Tongue (tissue), 2 donors: ENCODE data around the gene CDH12. TPM values are rescaled to one million over a fixed set of nuclear protein-coding genes. Genes with fewer than 3 reads are reported as not detected.
A peak's percentile ranks its signal among the peaks of the same experiment; 100 is the strongest.
"Not testable (repeated sequence)": the region's sequence is repeated elsewhere in the genome, so short reads cannot be mapped to it uniquely, and the experiment has no call there.

Source experiments
- DNase-seq: peaks from one replicate; pipeline ENCODE4 v3.0.0-alpha.2; 2015
- total RNA-seq: library from RNA; depleted of rRNA; stranded (reverse); fragments of >200 nt; gene quantifications from one replicate; pipeline ENCODE4 v1.2.3, GENCODE V29; 2014

The CDH12 gene
- total RNA-seq, 1 donor from 2014 or later = 0.72 TPM

DNA sequence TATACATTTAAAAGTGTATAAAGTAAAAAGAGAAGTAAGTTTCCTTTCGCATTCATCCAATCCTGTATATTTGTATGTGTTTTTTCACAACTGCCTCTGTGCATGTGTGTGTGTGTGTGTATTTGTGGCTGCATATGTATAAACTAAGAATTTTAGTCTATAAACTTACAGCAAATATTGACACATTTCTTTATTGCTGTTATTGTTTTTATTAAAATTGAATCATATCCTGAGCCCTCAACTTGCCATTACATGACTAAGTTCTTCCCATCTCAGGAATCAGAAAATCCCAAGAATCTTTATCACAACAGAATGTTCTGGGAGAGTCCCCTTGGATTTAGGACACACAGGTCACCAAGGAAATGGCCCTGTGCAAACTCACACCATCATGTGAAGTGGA lies 712.7 kb downstream of the CDH12 start:
- not testable (repeated sequence) for DNase-seq

DNA sequence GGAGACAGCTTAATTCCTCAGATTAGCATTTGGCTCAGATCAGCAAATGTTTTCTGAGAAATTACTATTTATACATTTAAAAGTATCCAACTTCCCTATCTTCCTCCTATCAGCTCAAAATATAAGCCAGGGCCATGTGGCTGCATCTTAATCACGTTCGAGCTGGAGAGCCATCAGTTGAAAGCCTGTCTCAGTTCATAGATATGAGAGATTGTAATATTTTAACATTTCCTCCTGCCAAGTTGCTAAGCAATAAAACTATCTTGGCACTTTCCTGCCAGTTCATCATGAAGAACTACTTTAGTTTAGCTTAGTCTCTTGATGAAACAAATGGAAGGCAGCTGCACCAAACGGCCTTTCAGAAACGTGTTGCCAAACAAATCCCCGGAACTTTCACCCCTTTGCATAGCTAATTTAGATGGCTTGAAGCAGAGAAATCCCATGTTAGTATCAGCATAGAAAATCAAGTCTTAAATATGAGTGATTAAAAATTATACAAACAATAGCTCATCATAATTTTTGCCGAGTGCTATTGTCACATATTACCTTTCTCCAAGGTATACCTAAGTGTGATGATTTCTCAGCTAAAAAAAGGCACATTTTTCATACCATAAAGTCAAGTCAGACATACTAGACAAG lies 713.4 kb downstream of the CDH12 start:
- peak; percentile 10 for DNase-seq

DNA sequence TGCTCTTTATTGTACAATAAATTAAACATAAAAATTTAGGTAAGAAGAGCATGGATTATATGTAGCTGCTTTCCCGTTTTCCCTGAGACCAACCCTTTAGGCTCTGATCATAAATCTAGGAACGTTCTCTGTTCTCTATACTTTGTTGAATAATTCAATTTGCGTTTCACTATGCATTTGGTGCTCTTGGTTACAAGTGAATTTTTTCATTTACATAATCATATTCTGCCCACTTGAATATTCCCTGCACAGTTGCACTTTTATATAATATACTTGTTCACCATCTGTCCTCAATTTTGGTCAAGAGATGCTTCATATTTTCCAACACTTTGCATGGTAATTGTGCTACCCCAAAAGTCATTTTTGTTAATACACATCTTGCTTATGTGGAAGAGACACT lies 741.8 kb downstream of the CDH12 start:
- no peak for DNase-seq

DNA sequence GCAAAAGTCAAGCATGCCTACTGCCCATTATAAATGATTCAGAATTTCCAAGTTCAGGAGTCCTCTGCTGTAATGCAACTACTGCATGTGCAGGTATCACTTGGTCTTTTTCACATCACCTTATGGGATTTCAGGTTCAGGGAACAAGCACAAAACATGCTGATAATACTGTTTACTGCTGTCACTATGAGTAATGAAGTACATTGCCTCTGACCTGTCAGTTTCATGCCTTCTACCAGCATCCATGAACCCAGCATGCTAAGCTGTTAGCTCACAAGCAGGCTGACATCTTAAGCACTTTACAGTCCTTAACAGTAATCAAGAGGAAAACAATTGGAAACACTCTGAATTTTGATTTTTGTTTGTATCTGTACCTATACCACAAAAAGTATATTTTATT lies 743.8 kb downstream of the CDH12 start:
- no peak for DNase-seq

DNA sequence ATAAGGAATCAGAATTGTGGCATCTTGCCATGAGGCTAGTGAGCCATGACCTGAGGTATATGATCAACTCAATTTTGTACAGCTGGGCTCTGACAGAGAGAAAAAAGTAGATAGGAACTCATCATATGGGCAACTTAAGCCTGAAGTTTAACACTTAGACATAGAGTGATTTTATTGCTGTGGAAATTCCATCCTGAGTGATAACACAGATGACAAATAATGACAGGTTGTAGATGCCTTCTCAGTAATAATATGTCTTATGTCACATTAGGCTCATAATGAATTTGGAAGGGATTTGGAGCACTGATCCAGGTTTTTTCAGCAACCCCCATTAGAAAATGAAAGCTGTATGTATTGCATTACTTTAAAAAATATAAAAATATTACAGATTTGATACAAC lies 744.6 kb downstream of the CDH12 start:
- no peak for DNase-seq

DNA sequence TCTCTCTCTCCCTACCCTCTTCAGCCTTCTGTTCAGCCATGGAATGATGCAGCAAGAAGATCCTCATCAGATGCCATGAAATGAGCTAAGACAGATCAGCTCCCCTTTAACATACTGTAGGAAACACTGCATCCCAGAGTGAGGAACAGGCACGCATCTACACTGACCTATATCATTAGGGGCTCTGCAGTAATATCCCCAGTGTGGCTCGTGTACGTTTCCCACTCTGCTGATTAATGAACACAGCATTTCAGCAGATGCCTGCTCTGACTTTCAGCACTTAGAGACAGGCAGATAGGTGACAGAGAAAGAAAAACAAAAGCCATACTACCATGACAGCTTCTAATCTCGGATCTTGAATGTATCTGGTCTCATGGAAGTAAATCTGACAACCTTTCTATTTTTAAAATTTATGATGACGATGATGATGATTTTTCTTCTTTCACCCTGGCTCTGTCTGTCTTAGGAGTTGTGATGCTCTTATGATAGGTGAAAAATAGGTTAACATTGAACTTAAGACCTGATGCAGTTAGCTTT lies 750.3 kb downstream of the CDH12 start:
- DNase-seq = no peak

DNA sequence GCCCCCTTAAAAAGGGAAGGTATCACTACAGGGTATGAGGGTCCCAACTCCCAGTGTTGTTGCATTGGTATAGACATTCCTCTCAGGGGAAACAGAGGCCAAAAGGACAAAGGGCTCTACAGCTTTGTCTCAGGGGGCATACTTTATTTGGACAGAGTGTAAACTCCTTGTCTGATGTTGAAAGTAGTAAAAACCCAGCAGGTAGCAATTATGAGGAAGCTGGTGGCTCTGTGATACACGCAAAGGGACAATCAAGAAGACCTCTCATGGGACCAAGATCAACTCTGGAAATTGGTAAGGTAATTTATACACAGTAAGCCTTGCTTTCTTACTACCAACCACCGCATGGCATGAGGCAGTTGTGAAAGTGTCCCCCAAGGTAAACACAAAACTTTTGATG lies 764.6 kb downstream of the CDH12 start:
- DNase-seq = no peak

DNA sequence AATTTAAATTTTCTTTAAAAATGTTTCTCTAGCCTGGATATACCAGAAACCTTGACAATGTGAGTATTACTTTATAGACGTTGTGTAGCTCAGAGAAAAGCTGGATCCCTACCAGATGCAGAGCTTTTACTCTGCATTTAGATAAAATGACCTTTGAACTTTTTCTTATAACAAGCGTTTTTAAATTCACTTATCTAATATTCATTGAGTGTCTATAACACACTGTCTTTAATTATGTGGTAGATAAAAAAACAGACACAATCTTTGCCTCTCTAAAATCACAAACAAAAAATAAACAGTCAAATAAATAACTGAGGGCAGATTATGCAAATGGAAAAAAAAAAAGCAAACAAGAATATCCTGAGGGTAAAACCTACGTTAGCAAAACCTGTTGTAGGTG lies 773.6 kb downstream of the CDH12 start:
- no peak for DNase-seq

DNA sequence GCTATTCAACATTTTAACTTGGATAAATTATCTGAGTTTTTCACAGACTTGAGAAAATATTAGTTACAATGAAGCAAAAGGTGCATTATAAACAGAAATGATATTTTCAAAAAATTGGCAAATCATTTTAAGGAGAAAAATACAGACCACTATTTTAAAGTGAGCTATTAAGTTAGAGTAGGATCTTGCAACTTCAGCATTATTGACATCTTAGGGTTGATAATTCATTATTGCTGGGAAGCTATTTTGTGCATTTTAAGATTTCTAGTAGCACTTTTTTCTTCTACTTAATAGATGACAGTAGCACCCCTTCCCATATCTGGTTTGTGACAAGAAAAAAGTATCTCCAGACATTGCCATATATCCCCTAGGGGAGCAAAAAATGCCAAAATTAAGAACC lies 774.1 kb downstream of the CDH12 start:
- no peak for DNase-seq

DNA sequence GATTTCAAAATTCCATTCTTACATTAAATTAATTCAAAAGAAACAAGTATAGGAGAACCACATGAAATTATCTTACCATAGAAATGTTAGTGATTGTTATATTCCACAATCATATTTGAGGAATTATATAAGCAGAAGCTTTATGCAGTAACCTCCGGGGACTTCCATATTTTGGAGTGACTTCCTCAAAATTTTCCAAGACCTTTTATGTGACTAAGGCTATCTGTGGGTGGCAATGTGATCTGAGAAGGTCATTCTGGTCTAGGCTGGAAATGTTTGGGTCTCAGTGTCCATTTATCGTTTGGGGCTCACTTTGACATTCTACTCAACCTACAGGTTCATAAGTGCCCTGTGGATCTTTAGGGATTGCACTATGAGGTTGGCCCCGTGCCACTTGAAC lies 776.6 kb downstream of the CDH12 start:
- no peak for DNase-seq

DNA sequence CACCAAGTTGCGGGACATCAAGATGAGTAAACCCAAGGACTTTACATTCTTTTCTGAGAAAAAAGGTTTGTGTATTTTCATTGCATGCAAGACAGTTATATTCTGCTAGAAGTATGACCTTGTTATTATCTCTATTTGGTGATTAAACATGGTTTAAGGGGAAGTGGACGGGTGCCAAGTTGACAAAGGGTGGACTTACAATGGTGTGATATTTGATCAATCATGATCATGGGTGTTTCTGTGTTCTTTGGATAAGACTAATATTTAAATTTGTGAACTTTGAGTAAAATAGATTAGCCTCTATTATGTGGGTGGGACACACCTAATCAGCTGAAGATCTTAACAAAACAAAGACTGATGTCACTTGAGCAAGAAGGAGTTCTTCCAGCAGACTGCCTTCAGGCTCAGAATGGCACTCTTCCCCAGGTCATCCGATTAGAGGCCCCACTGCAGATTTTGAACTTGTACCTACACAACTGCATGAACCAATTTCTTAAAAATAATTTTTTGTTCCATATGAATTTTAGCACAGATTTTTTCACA lies 782.9 kb downstream of the CDH12 start:
- DNase-seq = peak; percentile 14

DNA sequence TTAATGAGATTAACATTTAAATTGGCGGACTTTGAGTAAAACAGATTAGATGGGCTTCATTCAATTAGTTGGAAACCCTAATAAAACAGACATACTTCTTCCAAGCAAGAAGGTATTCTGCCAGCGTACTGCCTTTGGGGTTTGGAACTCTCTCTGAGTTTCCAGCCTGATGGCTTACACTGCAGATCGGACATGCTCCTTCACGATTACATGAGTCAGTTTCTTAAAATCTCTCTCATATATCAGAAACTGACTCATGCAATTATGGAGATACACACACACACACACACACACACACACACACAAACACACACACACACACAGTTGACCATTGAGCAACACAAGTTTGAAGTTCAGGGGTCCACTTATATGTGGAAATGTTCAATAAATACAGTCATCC lies 789.4 kb downstream of the CDH12 start:
- DNase-seq = no peak

DNA sequence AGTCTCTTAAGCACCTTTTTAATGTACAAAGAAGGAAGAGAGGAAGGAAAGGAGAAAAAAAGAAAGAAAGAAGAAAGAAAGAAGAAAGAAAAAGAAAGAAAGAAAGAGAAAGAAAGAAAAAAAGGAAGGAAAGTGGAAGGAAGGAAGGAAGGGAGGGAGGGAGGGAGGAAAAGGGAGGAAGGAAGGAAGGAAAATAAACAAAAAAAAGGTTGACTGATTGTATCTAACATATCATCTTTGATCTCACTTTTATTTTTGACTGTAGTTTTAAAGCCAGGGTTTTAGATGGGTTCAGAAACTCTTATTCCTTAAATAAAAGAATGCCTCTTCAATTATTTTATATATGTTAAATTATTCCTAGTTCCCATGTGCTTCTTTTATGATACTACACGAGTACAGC lies 794.5 kb downstream of the CDH12 start:
- no peak for DNase-seq

DNA sequence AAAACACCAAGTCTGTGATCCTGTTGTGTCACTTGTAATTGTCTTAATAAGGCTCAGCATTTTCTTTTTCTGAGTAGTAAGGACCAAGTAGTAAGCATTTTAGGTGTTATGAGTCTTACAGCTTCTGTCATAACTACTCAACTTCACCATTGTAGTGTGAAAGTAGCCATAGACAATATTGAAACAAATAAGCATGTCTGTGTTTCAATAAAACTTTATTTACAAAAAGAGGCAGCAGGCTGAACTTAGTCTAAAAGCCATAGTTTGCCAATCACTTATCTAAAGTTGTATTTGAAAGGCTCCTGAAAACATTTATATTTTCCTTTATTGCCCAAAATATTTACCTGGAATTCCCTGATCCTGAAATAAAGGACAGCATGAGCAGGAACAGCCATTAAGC lies 796.1 kb downstream of the CDH12 start:
- no peak for DNase-seq

DNA sequence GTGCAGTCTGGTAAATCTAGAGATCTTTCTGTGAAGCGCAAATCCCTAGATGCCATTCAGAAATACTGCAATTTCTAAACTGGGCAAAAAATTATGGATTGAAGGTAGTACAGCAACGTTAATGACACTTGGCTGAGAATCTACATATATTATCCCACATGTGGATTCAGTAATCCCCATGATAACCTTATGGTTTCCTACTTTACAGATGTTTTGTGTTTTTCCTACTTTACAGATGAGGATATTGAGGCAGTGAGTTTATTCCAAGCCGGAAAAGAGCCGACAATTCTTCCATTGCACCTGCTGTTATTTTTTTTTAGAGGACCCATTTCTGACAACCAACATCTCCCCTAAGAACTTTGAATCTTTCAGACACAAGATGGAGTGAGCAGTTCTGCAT lies 796.5 kb downstream of the CDH12 start:
- no peak for DNase-seq

DNA sequence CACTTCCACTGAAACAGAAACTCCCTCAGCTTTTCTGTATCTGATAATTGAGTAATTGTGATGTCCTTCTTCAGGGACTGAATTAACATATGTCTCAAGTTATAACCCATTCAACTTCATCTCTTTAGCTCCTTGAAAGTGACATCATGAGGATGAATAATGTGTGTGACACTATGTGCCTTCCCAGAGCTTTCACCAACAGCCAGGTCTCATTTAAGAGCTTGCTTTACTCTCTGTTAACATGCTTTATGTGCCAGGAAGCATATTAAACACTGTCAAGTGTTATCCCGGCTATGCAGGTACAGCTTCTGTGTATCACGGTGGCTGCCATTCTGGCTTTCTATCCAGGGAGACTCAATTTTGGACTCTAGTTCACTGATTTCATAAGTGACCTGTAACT lies 799.9 kb downstream of the CDH12 start:
- no peak for DNase-seq

DNA sequence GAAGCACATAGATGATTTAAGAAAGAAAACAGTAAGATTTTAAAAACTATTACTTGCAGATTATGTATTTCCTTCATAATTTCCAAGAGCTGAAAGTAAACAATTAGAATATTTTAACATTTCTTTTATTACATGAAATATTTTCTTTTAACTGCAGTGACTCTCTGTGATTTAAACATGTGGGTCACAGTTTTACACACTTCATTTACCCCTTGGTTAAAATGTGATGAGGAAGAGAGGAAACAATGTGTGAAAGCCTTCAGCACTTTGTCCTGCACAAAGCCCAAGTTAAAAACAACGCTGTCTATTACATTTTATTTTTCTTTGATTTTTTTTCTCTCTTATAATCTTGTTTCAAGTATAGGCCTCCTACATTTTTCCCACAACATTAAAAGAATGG lies 801.3 kb downstream of the CDH12 start:
- no peak for DNase-seq

DNA sequence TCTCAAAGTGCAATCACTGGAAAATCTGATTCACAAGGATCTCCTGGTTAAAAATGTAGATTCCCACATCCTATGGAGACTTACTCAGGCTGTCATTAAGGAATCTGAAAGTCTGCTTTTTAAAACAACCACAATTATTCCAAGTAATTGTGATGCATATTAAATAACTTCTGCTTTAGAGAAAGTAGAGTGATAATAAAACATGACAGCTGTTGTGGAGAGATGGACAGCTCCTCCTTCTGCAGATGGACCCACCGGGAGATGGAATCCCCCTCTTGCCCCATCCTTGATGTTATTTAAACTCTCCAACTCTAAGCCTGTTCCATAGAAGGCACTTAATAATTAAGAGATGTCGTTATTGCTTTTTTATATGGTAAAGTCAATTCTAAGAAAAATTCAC lies 802.2 kb downstream of the CDH12 start:
- no peak for DNase-seq

DNA sequence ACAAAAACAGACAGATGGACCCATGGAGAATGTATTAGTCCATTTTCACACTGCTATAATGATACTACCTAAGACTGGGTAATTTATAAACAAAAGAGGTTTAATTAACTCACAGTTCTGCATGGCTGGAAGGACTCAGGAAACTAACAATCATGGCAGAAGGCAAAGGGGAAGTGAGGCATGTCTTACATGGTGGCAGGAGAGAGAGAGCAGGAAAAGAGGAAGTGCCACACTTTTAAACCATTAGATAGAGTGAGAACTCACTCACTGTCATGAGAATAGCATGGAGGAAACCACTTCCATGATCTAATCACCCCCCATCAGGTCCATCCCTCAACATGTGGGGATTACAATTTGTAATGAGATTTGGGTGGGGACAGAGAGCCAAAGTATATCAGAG lies 808.9 kb downstream of the CDH12 start:
- DNase-seq = no peak

DNA sequence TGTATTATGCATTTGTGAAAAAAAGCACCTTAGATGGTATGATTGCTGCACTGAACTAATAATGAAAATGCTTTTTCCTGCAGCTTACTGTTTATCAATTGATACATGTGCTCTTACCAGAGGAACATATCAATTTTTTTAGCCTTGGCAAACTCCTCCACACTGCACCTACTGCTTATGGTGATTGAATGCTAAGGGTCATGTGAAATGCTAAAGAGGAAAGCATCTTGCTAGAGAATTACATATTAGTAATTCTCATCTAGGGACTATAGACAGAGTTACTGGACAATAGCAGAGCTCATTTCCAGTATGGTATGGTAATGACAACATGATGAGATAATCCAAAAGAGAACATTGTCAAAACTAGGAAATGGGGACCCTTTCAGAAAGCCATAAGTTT lies 817.1 kb downstream of the CDH12 start:
- no peak for DNase-seq

DNA sequence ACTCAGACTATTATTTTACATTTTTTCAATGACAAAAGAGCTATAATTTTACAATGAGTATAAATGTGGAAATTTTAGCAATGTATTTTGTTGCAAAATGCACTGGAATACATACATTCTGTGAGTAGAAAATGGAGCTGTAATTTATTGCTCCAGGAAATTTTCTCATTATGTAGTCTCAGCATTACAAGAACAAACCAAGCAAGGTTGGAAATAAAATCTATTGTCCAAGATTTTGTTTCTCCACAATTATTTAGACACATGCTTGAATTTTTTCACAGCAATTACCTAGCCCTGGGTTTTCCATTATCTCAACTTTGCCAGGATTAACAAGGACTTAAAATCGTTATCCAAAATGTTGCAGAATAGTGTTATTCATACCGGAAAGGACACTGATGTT lies 820.1 kb downstream of the CDH12 start:
- DNase-seq = no peak

DNA sequence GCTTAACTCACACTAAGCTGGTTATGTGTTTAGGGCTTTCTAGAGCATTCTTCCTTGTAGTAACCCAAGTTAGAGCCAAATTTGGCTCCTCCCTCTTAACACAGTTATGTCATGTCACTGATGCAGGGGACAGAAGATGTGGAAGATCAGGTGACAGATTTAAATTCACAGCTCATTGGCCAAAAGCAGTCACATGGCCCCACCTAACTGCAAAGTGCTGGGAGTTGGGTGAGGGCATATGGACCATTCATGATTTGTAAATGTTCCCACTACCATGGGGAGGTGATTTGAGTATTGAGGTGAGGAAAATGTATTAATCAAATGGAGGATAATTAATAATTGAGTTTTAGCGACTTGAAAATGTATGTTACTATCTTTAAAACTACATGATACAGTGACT lies 829.4 kb downstream of the CDH12 start:
- no peak for DNase-seq

DNA sequence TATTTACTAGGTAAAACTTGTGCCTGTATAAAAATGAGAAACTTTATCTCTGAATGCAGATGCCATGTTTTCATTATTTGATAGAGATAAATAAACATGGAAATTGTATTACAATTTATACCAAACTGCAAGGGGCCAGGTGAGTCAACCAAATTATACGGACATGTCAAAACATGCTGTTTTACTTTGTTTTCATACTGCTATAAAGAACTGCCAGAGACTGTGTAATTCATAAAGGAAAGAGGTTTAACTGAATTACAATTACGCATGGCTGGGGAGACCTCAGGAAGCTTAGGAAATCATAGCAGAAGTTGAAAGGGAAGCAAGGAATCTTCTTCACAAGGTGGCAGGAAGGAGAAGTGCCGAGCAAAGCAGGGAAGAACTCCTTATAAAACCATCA lies 840.3 kb downstream of the CDH12 start:
- not testable (repeated sequence) for DNase-seq

DNA sequence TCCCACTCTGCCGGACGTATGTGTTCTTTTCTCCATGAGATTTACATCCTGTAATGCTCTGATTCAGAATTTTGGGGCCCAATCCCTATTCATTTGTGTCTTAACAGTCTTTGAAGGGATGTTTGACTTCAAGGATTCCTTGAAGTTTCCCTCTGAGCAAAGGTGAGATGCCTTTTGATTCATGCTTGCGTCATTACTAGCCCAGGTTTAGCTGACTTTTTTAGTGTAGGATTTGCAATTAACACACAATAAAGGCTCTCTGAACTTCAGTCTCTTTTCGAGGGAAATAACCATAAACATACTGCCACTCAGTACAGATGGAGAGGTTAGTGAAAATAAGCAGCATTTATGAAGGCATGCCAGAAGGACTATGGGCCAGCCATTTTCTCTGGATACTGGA lies 842.3 kb downstream of the CDH12 start:
- DNase-seq = not testable (repeated sequence)

DNA sequence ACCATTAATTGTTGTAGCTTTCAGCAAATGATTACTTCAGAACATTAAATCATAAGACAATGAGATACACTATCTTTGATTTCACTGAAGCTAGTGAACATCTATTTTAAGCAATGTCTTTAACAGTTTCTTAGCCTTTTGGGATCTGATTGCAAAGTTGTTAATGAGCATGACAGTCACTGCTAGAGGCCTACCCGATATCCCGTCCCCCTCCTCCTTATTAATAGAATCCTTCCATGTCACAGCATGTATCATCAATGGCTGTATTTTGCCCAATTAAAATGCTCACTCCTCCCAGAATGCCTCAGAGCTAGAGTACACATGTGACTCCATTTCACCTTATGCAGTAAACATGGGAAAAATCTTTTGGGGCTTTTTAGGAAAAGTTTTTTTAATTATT lies 852.0 kb downstream of the CDH12 start:
- not testable (repeated sequence) for DNase-seq
